Tibial nerve (tissue), 4 donors: ENCODE data around the gene PI16. TPM values are rescaled to one million over a fixed set of nuclear protein-coding genes. Genes with fewer than 3 reads are reported as not detected.
"Not testable (repeated sequence)": the region's sequence is repeated elsewhere in the genome, so short reads cannot be mapped to it uniquely, and the experiment has no call there.

Experiments
- DNase-seq, 2 donors: peaks; one replicate each; pipeline ENCODE4 v3.0.0-alpha.2; 2019; ENCODE audit warnings: low spot score in 2 of 2
- H3K27ac ChIP-seq, 4 donors: fragments of 200-600 bp; sonication (generic) in 3 of 4; one replicate each; pipeline ENCODE4 v1.5.1; 2017 to 2019; ENCODE audit warnings: mild to moderate bottlenecking in 1 of 4
- H3K27me3 ChIP-seq, 2 donors: fragments of 200-600 bp; sonication (generic) in 1 of 2; one replicate each; pipeline versions ENCODE4 v1.5.1 to v1.6.0; 2017 to 2019
- H3K36me3 ChIP-seq, 3 donors: fragments of 200-600 bp; sonication (generic); one replicate each; pipeline ENCODE4 v1.5.1; 2018 to 2019
- H3K4me1 ChIP-seq, 4 donors: fragments of 200-600 bp; sonication (generic) in 3 of 4; one replicate each; pipeline ENCODE4 v1.5.1; 2017 to 2019
- H3K4me3 ChIP-seq, 4 donors: fragments of 200-600 bp; sonication (generic) in 3 of 4; one replicate each; pipeline ENCODE4 v1.5.1; 2017 to 2019; ENCODE audit warnings: mild to moderate bottlenecking in 1 of 4, moderate library complexity in 1 of 4
- H3K9me3 ChIP-seq, 4 donors: fragments of 200-600 bp; sonication (generic) in 3 of 4; one replicate each; pipeline ENCODE4 v1.5.1; 2017 to 2019
- EP300 ChIP-seq, 2 donors: sonication (generic); formaldehyde crosslinking; IDR thresholded peaks; one replicate each; pipeline ENCODE4 v1.6.1; 2017; ENCODE audit warnings: antibody characterized with exemption in 2 of 2, mild to moderate bottlenecking in 1 of 2
- POLR2A ChIP-seq, 2 donors: fragments of 450-650 bp; IDR thresholded peaks; one replicate each; pipeline ENCODE4 v1.6.1; 2017; ENCODE audit warnings: antibody characterized with exemption in 2 of 2, mild to moderate bottlenecking in 2 of 2, moderate library complexity in 2 of 2
- WGBS, 2 donors: methylation state at CpG; one replicate each; pipeline ENCODE4 v1.1.5; 2018; 5-methylcytosine and 5-hydroxymethylcytosine counted together
- total RNA-seq, 4 donors: library from RNA; depleted of rRNA; stranded (reverse); fragments of >200 nt; gene quantifications; one replicate each; pipeline ENCODE4 v1.1.0, GENCODE V29; 2016
- TF ChIP-seq, protein P1 (sequence below), 5 experiments: fragments of 200-600 bp in 3 of 5; fragments of 450-650 bp in 2 of 5; sonication (generic) in 3 of 5; IDR thresholded peaks; one replicate each; pipeline ENCODE4 v1.5.1; 2016 to 2019; ENCODE audit warnings: antibody characterized with exemption in 5 of 5, mild to moderate bottlenecking in 3 of 5, moderate library complexity in 2 of 5

The PI16 gene
- total RNA-seq, 4 donors from 2014 or later, result 17.4 to 70.2 (median 46.2) TPM

DNA sequence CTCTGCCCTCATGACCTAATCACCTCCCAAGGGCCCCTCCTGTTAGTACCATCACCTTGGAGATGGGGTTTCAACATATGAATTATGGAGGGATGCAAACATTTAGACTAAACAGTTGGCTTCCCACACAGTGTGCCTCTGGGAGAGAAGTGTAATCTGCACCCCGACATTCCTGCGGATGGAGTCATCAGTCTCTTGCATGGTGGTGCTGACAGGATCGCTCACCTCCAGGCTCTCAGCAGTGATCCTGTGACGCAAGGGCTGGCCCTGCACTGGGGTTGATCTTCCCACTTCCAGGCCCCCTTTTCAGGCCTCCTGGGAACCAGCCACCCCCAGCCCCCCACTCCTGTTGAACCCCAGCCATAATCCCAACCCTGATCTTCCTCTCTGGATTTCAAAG is 16.0 kb upstream of the PI16 start:
- Histone ChIP-seq H3K27me3 (no peaks in the 10 kb centered on the region), H3K4me3 (no peak overlapping the region), H3K9me3 (no peaks in the 10 kb centered on the region), H3K4me1 (no peaks in the 10 kb centered on the region), H3K27ac (no peak overlapping the region), H3K36me3 (no peaks in the 10 kb centered on the region)
- 84 to 89% methylated on average over 4 of the region's 4 CpGs for WGBS, 2 donors
- no peak for DNase-seq
- TF ChIP-seq, protein P1, sequence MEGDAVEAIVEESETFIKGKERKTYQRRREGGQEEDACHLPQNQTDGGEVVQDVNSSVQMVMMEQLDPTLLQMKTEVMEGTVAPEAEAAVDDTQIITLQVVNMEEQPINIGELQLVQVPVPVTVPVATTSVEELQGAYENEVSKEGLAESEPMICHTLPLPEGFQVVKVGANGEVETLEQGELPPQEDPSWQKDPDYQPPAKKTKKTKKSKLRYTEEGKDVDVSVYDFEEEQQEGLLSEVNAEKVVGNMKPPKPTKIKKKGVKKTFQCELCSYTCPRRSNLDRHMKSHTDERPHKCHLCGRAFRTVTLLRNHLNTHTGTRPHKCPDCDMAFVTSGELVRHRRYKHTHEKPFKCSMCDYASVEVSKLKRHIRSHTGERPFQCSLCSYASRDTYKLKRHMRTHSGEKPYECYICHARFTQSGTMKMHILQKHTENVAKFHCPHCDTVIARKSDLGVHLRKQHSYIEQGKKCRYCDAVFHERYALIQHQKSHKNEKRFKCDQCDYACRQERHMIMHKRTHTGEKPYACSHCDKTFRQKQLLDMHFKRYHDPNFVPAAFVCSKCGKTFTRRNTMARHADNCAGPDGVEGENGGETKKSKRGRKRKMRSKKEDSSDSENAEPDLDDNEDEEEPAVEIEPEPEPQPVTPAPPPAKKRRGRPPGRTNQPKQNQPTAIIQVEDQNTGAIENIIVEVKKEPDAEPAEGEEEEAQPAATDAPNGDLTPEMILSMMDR (IDR thresholded peaks at IDR 0.05), result no peak
- TF ChIP-seq POLR2A (IDR thresholded peaks at IDR 0.05) (no peak), EP300 (IDR thresholded peaks at IDR 0.05) (no peak)

DNA sequence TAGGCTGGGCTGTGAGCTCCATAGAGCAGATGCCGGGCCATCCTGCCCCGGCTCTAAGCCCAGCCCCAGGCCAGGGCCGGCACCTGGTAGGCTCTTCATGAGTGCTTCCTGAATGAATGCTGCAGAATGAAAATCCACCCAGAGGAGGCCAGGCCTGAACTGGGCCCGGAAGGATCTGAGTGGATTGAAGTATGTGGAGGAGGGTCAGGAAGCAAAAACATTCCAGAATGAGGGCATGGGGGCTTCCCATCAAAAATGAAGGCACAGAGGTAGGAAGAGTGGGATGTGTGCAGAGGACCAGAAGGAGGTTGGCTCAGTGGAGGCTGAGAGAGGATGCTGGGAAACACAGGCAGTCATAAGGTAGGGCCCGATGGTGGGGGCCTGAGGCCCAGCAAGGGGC is 15.5 kb upstream of the PI16 start:
- WGBS, 2 donors, result 79 to 91% methylated on average over 3 to 5 of the region's 5 CpGs
- H3K4me1 ChIP-seq, H3K27me3 ChIP-seq, H3K4me3 ChIP-seq, H3K36me3 ChIP-seq, H3K9me3 ChIP-seq, DNase-seq, H3K27ac ChIP-seq: not testable (repeated sequence)

DNA sequence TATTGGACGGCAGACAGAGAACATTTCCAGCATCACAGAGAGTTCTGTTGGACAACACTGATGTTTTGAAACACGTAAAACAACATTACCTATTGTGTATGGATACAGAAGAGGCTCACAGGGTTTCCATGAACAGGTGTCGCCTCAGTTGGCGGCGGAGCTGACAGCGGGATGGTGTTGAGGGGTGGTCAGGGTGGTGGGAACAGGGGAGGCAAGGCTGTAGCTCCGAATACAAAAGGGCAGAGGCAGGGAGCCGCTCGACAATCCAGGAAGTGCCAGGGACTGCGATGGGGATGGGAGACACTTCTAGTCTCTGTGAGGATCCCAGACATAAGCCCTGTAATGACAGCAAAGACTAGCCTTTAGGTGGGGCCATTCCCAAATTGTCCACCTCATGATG is 14.5 kb upstream of the PI16 start:
- 84 to 89% methylated on average over 10 of the region's 10 CpGs for WGBS, 2 donors
- no peaks in the 10 kb centered on the region for H3K36me3 ChIP-seq
- DNase-seq, result no peak

DNA sequence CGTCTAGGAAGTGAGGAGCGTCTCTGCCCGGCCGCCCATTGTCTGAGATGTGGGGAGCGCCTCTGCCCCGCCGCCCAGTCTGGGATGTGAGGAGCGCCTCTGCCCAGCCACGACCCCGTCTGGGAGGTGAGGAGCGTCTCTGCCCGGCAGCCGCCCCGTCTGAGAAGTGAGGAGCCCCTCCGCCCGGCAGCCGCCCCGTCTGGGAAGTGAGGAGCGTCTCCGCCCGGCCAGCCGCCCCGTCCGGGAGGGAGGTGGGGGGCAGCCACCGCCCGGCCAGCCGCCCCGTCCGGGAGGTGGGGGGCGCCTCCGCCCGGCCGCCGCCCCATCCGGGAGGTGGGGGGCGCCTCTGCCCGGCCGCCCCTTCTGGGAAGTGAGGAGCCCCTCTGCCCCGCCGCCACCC is 13.0 kb upstream of the PI16 start:
- 82 to 93% methylated on average over 5 to 18 of the region's 40 CpGs for WGBS, 2 donors
- H3K4me1 ChIP-seq, H3K27ac ChIP-seq: not testable (repeated sequence)

More for the DNA sequence above, 14.5 kb upstream of the PI16 start:
- H3K27ac ChIP-seq, result no peak overlapping the region
- TF ChIP-seq, protein P1 (IDR thresholded peaks at IDR 0.05), result no peak
- TF ChIP-seq EP300 (IDR thresholded peaks at IDR 0.05), result no peak
- no peak for TF ChIP-seq POLR2A (IDR thresholded peaks at IDR 0.05)
- no peaks in the 10 kb centered on the region for H3K4me1 ChIP-seq
- H3K9me3 ChIP-seq, result no peaks in the 10 kb centered on the region
- no peak overlapping the region for H3K4me3 ChIP-seq
- H3K27me3 ChIP-seq, result no peaks in the 10 kb centered on the region

DNA sequence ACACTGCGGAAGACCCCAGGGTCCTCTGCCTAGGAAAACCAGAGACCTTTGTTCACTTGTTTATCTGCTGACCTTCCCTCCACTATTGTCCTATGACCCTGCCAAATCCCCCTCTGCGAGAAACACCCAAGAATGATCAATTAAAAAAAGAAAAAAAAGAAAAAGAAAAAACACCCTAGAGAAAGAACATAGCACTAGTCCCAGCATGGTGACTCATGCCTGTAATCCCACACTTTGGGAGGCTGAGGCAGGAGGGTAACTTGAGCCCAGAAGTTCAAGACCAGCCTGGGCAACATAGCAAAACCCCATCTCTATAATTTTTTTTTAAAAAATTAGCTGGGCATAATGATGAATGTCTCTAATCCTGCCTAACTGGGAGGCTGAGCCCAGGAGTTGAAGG is 12.2 kb upstream of the PI16 start:
- not testable (repeated sequence) for H3K4me1 ChIP-seq, H3K4me3 ChIP-seq, H3K27me3 ChIP-seq, H3K36me3 ChIP-seq, H3K9me3 ChIP-seq, H3K27ac ChIP-seq, DNase-seq
- WGBS, 2 donors, result 33 to 48% methylated on average over 1 of the region's 2 CpGs

More for the DNA sequence above, 13.0 kb upstream of the PI16 start:
- DNase-seq, H3K36me3 ChIP-seq, H3K4me3 ChIP-seq, H3K9me3 ChIP-seq, H3K27me3 ChIP-seq: not testable (repeated sequence)

DNA sequence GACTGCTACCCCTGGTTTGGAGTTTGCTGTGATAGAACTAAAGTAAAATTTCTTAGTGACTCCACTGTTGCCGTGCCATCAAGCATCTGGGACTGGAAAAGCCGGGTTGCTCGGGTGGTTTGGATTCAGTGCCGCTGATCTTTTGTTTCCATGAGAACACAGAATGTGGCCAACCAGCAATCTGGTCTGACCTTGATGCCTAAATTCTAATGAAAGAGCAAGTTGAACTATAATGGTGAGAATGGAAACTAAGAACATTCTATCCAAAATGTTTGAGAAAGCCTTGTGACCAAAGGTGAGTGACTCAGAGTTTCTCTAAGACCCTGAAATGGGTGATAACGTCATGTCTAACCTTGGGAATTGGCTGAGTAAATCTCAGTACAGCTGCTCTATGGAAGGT is 9.9 kb upstream of the PI16 start:
- H3K4me1 ChIP-seq, result no peaks in the 10 kb centered on the region
- TF ChIP-seq EP300 (IDR thresholded peaks at IDR 0.05) (no peak), POLR2A (IDR thresholded peaks at IDR 0.05) (no peak)
- TF ChIP-seq, protein P1 (IDR thresholded peaks at IDR 0.05), result no peak
- DNase-seq, result no peak
- no peak overlapping the region for H3K27ac ChIP-seq
- no peak overlapping the region for H3K4me3 ChIP-seq
- H3K27me3 ChIP-seq, result no peaks in the 10 kb centered on the region
- no peaks in the 10 kb centered on the region for H3K9me3 ChIP-seq
- H3K36me3 ChIP-seq, result no peaks in the 10 kb centered on the region
- WGBS, 2 donors, result 52 to 82% methylated on average over 5 of the region's 5 CpGs

DNA sequence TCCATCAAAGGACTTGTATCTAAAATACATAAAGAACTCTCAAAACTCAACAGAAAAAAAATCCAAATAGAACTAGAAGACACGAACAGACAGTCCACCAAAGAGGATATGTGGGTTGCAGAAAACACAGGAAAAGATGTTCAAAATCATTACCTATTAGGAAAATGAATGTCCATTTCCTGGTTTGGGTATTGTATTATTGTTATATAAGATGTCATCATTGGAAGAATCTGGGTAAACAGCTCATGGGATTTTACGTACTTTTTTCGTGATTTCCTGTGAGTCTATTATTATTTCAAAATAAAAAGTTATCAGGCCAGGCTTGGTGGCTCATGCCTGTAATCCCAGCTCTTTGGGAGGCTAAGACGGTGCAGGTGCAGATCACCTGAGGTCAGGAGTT is 9.2 kb upstream of the PI16 start:
- H3K36me3 ChIP-seq, result no peaks in the 10 kb centered on the region
- H3K9me3 ChIP-seq, result no peaks in the 10 kb centered on the region
- H3K27ac ChIP-seq, result no peak overlapping the region
- H3K27me3 ChIP-seq, result no peaks in the 10 kb centered on the region
- DNase-seq, result no peak
- no peaks in the 10 kb centered on the region for H3K4me1 ChIP-seq
- TF ChIP-seq EP300 (IDR thresholded peaks at IDR 0.05) (no peak), POLR2A (IDR thresholded peaks at IDR 0.05) (no peak)
- TF ChIP-seq, protein P1 (IDR thresholded peaks at IDR 0.05), result no peak
- 42 to 88% methylated on average over 4 of the region's 4 CpGs for WGBS, 2 donors
- H3K4me3 ChIP-seq, result no peak overlapping the region
